Calu3 (cell line): ENCODE results near the gene ZSWIM1. TPM values are rescaled to one million over a fixed set of nuclear protein-coding genes. Genes with fewer than 3 reads are reported as not detected.
"Not testable (repeated sequence)": the region's sequence is repeated elsewhere in the genome, so short reads cannot be mapped to it uniquely, and the experiment has no call there.

ENCODE experiments used
- BruUV-seq: library from RNA; stranded (reverse); fragments of 400-500 nt; replicated peaks from 2 replicates; lab custom pipeline; 2021; lab: Mats Ljungman, UMichigan
- CTCF ChIA-PET: fragments of 300-600 bp; sonication (Branson Sonifier 250); formaldehyde crosslinking; loops from one replicate; lab custom pipeline; 2022; ENCODE audit warnings: antibody characterized with exemption; lab: Charles Lee
- DNase-seq: peaks from one replicate; pipeline ENCODE4 v3.0.0; 2022
- H3K27ac Mint-ChIP-seq: one replicate; pipeline ENCODE4 v1.8.0; 2022; ENCODE audit warnings: mixed read lengths; ENCODE audit not compliant: unreplicated experiment
- H3K27me3 Mint-ChIP-seq: one replicate; pipeline ENCODE4 v1.8.0; 2022; ENCODE audit warnings: mixed read lengths; ENCODE audit not compliant: unreplicated experiment
- H3K36me3 Mint-ChIP-seq: one replicate; pipeline ENCODE4 v1.8.0; 2022; ENCODE audit warnings: mild to moderate bottlenecking, moderate library complexity, mixed read lengths; ENCODE audit not compliant: insufficient read depth, unreplicated experiment
- H3K4me1 Mint-ChIP-seq: one replicate; pipeline ENCODE4 v1.8.0; 2022; ENCODE audit warnings: mild to moderate bottlenecking, low read depth, mixed read lengths; ENCODE audit not compliant: unreplicated experiment
- H3K4me3 Mint-ChIP-seq: one replicate; pipeline ENCODE4 v1.8.0; 2022; ENCODE audit warnings: mild to moderate bottlenecking, low read depth, moderate library complexity, mixed read lengths; ENCODE audit not compliant: unreplicated experiment
- H3K9me3 Mint-ChIP-seq: one replicate; pipeline ENCODE4 v1.8.0; 2022; ENCODE audit warnings: low read depth, mixed read lengths; ENCODE audit not compliant: unreplicated experiment
- intact Hi-C: fragments of 100-400 bp; cut with micrococcal nuclease; formaldehyde crosslinking; loops from one replicate; pipeline ENCODE4 v1.10.0; 2022; ENCODE audit not compliant: unreplicated experiment
- total RNA-seq: library from RNA; stranded (reverse); gene quantifications from 2 replicates; pipeline ENCODE4 v1.2.3, GENCODE V29; 2022
- TF ChIP-seq, protein P1 (sequence below): fragments of 200-600 bp; IDR thresholded peaks from one replicate; pipeline ENCODE4 v1.8.0; 2022; ENCODE audit warnings: antibody characterized with exemption; ENCODE audit not compliant: unreplicated experiment

ZSWIM1 gene
- total RNA-seq, 1 experiment from 2014 or later, result 20.2 TPM

DNA sequence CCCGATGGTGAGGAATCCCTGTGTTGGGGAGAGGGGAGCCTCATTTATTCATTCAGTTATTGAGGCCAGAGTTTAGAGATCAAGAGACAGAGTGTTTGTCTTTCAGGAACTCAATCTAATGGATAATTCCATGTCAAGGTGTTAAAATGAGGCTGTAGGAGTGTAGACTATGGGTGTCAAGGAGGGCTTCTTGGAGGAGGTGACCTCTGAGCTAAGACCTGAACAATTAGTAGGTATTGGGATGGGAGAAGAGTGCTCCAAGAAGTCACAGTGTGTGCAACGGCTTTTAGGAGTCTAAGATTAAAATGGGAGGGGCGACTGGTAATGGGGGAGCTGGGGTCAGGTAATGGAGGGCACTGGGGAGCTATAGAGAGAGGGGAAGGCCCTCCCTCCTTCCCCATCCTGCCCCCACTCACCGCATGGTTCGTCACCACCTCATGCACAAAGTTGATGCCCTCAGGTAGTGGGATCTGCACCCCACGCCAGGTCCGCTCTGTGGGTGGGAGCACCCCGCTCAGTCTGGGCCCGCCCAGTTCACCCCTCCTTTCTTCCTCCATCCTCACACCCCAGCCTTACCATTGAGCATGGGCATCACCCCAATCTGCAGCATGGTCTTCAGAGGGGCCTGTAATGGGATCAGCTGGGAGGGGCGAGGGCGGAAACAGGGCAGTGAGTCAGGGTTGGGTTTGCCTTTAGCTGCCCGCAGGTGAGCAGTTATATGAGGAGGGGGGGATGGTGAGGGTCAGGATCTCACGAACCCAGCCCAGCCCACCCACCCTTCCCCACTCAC lies 18.2 kb downstream of the ZSWIM1 start:
- H3K27ac Mint-ChIP-seq, result no peak overlapping the region
- H3K27me3 Mint-ChIP-seq, result no peaks in the 10 kb centered on the region
- no peak for DNase-seq
- intact Hi-C loops, result no loop called here
- no peaks in the 10 kb centered on the region for H3K36me3 Mint-ChIP-seq
- TF ChIP-seq, protein P1, sequence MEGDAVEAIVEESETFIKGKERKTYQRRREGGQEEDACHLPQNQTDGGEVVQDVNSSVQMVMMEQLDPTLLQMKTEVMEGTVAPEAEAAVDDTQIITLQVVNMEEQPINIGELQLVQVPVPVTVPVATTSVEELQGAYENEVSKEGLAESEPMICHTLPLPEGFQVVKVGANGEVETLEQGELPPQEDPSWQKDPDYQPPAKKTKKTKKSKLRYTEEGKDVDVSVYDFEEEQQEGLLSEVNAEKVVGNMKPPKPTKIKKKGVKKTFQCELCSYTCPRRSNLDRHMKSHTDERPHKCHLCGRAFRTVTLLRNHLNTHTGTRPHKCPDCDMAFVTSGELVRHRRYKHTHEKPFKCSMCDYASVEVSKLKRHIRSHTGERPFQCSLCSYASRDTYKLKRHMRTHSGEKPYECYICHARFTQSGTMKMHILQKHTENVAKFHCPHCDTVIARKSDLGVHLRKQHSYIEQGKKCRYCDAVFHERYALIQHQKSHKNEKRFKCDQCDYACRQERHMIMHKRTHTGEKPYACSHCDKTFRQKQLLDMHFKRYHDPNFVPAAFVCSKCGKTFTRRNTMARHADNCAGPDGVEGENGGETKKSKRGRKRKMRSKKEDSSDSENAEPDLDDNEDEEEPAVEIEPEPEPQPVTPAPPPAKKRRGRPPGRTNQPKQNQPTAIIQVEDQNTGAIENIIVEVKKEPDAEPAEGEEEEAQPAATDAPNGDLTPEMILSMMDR, result no peak
- H3K9me3 Mint-ChIP-seq, result no peaks in the 10 kb centered on the region
- H3K4me3 Mint-ChIP-seq, result no peak overlapping the region
- no peaks in the 10 kb centered on the region for H3K4me1 Mint-ChIP-seq
- no TSS peak for BruUV-seq
- CTCF ChIA-PET, result interaction anchor here (0.5 to 1.5 kb wide), 2 partner anchors 8 to 127 kb away, joined by 3 read pairs; partner anchors contain the start of gene CTSA

DNA sequence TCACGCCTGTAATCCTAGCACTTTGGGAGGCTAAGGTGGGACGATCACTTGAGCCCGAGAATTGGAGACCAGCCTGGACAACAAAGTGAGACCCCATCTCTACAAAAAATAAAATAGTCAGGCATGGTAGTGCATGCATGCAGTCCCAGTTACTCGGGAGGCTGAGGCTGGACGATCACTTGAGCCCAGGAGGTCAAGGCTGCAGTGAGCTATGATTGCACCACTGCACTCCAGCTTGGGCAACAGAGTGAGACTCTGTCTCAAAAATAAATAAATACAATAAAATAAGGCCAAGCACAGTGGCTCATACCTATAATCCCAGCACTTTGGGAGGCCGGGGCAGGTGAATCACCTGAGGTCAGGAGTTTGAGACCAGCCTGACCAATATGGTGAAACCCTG lies 20.3 kb downstream of the ZSWIM1 start:
- not testable (repeated sequence) for BruUV-seq, H3K27ac Mint-ChIP-seq

DNA sequence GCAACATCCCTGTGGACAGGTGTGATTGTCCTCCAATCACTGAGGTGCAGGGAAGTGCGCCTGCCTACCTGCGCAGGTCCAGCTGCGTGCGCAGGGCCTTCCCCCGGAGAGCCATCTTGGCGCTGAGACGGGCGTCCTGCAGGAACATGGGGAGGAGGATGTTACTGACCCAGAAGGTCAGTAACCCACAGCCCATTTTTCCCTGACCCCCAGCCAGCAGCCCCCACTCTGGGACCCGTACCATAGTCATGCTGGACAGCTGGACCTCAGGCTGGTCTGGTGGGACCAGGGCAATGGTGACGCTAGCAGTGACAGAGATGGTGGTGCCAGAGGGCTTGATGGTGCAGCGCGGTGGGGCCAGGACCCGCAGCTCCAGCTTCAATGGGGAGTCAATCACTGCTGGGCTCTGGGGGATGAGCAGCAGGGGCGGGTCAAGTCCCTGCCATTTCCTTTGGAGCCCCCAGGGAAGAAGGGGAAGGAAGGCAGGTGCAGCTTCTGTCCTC lies 21.2 kb downstream of the ZSWIM1 start:
- TF ChIP-seq, protein P1, result no peak
- Mint-ChIP-seq H3K4me3 (no peak overlapping the region), H3K36me3 (no peaks in the 10 kb centered on the region), H3K27me3 (no peaks in the 10 kb centered on the region), H3K4me1 (peaks cover 9% of the 10 kb centered on the region), H3K9me3 (no peaks in the 10 kb centered on the region), H3K27ac (no peak overlapping the region)
- intact Hi-C loops, result no loop called here
- CTCF ChIA-PET, result interaction anchor here (0.6 to 0.8 kb wide), 2 partner anchors 11 to 63 kb away, joined by 3 to 5 read pairs; partner anchors contain the start of genes CTSA and NEURL2
- DNase-seq, result no peak
- no TSS peak for BruUV-seq

More for the DNA sequence above, 20.3 kb downstream of the ZSWIM1 start:
- H3K36me3 Mint-ChIP-seq, intact Hi-C loops, H3K9me3 Mint-ChIP-seq, H3K4me1 Mint-ChIP-seq, H3K27me3 Mint-ChIP-seq, DNase-seq, H3K4me3 Mint-ChIP-seq: not testable (repeated sequence)
- CTCF ChIA-PET, result interaction anchor here (0.8 kb wide), 1 partner anchor 10 kb away, joined by 3 read pairs; the partner anchor contains the start of genes CTSA and NEURL2

DNA sequence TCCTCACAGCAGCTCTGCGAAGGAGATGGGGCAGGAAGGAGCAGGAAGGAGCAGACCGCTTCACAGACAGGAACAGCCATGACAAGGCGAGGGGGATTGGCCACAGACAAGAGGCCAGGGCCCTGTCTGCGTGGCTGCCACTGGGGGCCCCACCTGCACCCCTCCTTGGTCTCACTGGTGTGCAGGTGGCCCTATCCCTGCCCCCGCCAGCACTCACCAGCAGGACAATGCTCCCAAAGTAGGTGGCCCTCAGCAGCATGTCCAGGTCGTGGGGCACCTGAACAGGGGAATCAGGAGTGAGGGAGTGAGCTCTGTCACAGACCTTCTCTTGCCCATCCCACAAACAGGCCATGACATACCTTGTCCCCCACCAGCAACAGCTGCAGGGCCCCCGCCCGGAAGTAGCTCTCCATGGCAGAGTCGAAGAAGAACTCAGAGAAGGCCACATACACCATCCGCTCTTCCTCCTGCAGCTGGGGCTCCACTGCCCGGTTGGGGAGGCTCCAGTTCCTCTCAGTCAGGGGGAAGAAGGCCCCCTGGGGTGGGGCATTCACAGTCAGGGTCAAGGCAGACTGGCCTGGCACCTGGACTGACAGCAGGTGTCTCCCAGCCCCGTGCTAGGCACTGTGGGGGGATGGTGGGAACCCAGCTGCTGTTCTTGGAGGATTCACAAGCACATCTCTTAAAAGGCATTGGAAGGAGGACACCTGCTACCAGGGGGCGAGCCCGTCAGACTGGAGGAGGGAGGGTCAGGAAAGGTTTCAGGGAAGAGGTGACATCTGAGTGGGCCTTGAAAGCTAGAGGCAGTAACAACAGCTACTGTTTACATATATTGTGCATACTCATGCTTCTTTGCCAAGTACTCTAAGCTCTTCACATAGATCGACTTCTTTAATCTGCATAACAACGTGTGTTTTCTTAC lies 23.8 kb downstream of the ZSWIM1 start:
- Mint-ChIP-seq H3K36me3 (no peaks in the 10 kb centered on the region), H3K9me3 (no peaks in the 10 kb centered on the region), H3K4me1 (peaks cover 9% of the 10 kb centered on the region), H3K27me3 (no peaks in the 10 kb centered on the region), H3K27ac (no peak overlapping the region), H3K4me3 (no peak overlapping the region)
- CTCF ChIA-PET, result interaction anchor here (0.7 to 1.3 kb wide), 5 partner anchors 12 to 65 kb away, joined by 3 read pairs; no protein-coding TSS in a partner anchor
- intact Hi-C loops, result no loop called here
- no TSS peak for BruUV-seq
- TF ChIP-seq, protein P1, result no peak
- DNase-seq, result no peak
